ENCODE measurements around the gene ARSB. TPM values are rescaled to one million over a fixed set of nuclear protein-coding genes. Genes with fewer than 3 reads are reported as not detected.

The ARSB gene
- total RNA-seq, 1 donor from 2014 or later: 23.5 TPM

- TF ChIP-seq CTCF (IDR thresholded peaks at IDR 0.05; ENCODE audit: partially characterized antibody, unreplicated experiment): no peak
- Mint-ChIP-seq H3K36me3 (ENCODE audit: unreplicated experiment) (no peaks in the 10 kb centered on the region), H3K4me1 (ENCODE audit: low read depth, unreplicated experiment) (peaks cover 1% of the 10 kb centered on the region), H3K9me3 (ENCODE audit: unreplicated experiment) (peaks cover 1% of the 10 kb centered on the region), H3K27ac (ENCODE audit: unreplicated experiment) (no peak overlapping the region), H3K4me3 (ENCODE audit: unreplicated experiment) (no peak overlapping the region), H3K27me3 (ENCODE audit: unreplicated experiment) (peaks cover 3% of the 10 kb centered on the region)
- DNase-seq: no peak
These were observed 62.1 kb downstream of the ARSB start for GRCh38 chr5:78922879-78923621.

- no peak for DNase-seq
- Mint-ChIP-seq H3K4me1 (ENCODE audit: low read depth, unreplicated experiment) (peaks cover 10% of the 10 kb centered on the region), H3K27me3 (ENCODE audit: unreplicated experiment) (peaks cover 3% of the 10 kb centered on the region), H3K9me3 (ENCODE audit: unreplicated experiment) (no peaks in the 10 kb centered on the region), H3K36me3 (ENCODE audit: unreplicated experiment) (no peaks in the 10 kb centered on the region), H3K4me3 (ENCODE audit: unreplicated experiment) (no peak overlapping the region), H3K27ac (ENCODE audit: unreplicated experiment) (no peak overlapping the region)
- no peak for TF ChIP-seq CTCF (IDR thresholded peaks at IDR 0.05; ENCODE audit: partially characterized antibody, unreplicated experiment)
These were observed 64.5 kb downstream of the ARSB start for GRCh38 chr5:78920604-78921003.

GRCh38 chr5:78919796-78920195 lies 65.3 kb downstream of the ARSB start:
- no peak overlapping the region for H3K4me3 Mint-ChIP-seq (ENCODE audit: unreplicated experiment)
- H3K4me1 Mint-ChIP-seq (ENCODE audit: low read depth, unreplicated experiment): peaks cover 10% of the 10 kb centered on the region
- no peak for TF ChIP-seq CTCF (IDR thresholded peaks at IDR 0.05; ENCODE audit: partially characterized antibody, unreplicated experiment)
- H3K36me3 Mint-ChIP-seq (ENCODE audit: unreplicated experiment): no peaks in the 10 kb centered on the region
- no peaks in the 10 kb centered on the region for H3K9me3 Mint-ChIP-seq (ENCODE audit: unreplicated experiment)
- H3K27me3 Mint-ChIP-seq (ENCODE audit: unreplicated experiment): peaks cover 3% of the 10 kb centered on the region
- no peak for DNase-seq
- H3K27ac Mint-ChIP-seq (ENCODE audit: unreplicated experiment): no peak overlapping the region

- TF ChIP-seq CTCF (IDR thresholded peaks at IDR 0.05; ENCODE audit: partially characterized antibody, unreplicated experiment): no peak
- H3K9me3 Mint-ChIP-seq (ENCODE audit: unreplicated experiment): peaks cover 2% of the 10 kb centered on the region
- DNase-seq: no peak
- H3K4me3 Mint-ChIP-seq (ENCODE audit: unreplicated experiment): no peak overlapping the region
- peaks cover 10% of the 10 kb centered on the region for H3K4me1 Mint-ChIP-seq (ENCODE audit: low read depth, unreplicated experiment)
- H3K36me3 Mint-ChIP-seq (ENCODE audit: unreplicated experiment): no peaks in the 10 kb centered on the region
- H3K27ac Mint-ChIP-seq (ENCODE audit: unreplicated experiment): no peak overlapping the region
- H3K27me3 Mint-ChIP-seq (ENCODE audit: unreplicated experiment): peaks cover 3% of the 10 kb centered on the region
These were observed 69.1 kb downstream of the ARSB start for GRCh38 chr5:78916044-78916443.

- Mint-ChIP-seq H3K27me3 (ENCODE audit: unreplicated experiment) (no peaks in the 10 kb centered on the region), H3K36me3 (ENCODE audit: unreplicated experiment) (no peaks in the 10 kb centered on the region), H3K27ac (ENCODE audit: unreplicated experiment) (no peak overlapping the region), H3K4me1 (ENCODE audit: low read depth, unreplicated experiment) (peaks cover 12% of the 10 kb centered on the region), H3K9me3 (ENCODE audit: unreplicated experiment) (peaks cover 2% of the 10 kb centered on the region), H3K4me3 (ENCODE audit: unreplicated experiment) (no peak overlapping the region)
- DNase-seq: no peak
- TF ChIP-seq CTCF (IDR thresholded peaks at IDR 0.05; ENCODE audit: partially characterized antibody, unreplicated experiment): no peak
These were observed 69.9 kb downstream of the ARSB start for GRCh38 chr5:78915170-78915569.
